Measurements from ENCODE around the gene ERICH3. TPM values are rescaled to one million over a fixed set of nuclear protein-coding genes. Genes with fewer than 3 reads are reported as not detected.
"Not testable (repeated sequence)": the region's sequence is repeated elsewhere in the genome, so short reads cannot be mapped to it uniquely, and the experiment has no call there.

Gene ERICH3
- total and polyA plus RNA-seq, 2 donors = 0.78 to 5.2 TPM

DNA sequence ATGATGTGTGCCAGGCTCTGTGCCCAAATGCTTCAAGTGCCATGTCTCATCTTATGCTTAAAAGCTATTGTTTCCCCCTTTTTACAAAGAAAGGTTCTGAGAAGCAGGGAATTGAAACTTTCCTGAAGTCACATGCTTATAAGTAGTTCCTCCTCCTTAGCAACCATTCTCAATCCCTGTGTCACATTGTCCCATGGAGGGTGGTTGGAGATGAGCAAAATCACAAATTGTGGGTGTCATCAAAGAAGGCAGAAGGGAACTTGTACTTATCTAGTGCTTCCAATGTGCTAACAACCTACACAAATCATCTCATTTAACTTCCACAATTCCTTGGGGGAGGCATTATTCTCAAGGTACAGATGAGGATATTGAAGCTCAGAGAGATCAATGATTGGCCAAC, 10.1 kb upstream of the ERICH3 start:
- Histone ChIP-seq H3K9me3 (ENCODE audit: control insufficient read depth in 2 of 2, insufficient read depth in 1 of 2, low read length in 1 of 2) (no peaks in the 10 kb centered on the region), H3K27me3 (ENCODE audit: control insufficient read depth in 2 of 2, insufficient read depth in 1 of 2, low read length in 1 of 2) (no peaks in the 10 kb centered on the region), H3K36me3 (ENCODE audit: control insufficient read depth in 2 of 2, insufficient read depth in 2 of 2, low read length in 1 of 2) (no peaks in the 10 kb centered on the region), H3K4me1 (ENCODE audit: control insufficient read depth in 2 of 2, insufficient read depth in 2 of 2, low read length in 2 of 2) (no peaks in the 10 kb centered on the region), H3K4me3 (ENCODE audit: low read length in 2 of 2) (no peak overlapping the region), H3K27ac (ENCODE audit: low read depth in 1 of 2, low read length in 1 of 2) (no peak overlapping the region)
- DNase-seq (ENCODE audit: low read depth in 6 of 9, low spot score in 9 of 9) = no peak

DNA sequence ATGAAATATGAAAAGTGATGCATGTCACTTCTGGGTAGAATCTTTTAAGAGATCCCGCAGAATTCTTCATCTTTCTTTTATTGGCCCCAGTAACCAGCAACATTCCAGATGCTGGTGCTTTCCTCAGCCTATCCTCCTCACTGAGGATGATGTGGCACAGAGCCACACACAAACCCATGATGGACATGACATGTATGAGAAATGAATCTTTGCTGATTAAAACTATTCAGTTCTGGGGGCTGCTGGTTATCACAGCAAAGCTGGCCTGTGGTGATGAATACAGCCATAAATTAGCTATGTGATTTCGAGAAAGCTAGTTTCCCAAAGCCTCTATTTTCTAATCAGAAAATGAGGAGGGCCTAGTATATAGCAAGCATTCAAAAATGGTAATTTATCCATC, 8.3 kb upstream of the ERICH3 start:
- no peaks in the 10 kb centered on the region for H3K4me1 ChIP-seq (ENCODE audit: control insufficient read depth in 2 of 2, insufficient read depth in 2 of 2, low read length in 2 of 2)
- DNase-seq (ENCODE audit: low read depth in 6 of 9, low spot score in 9 of 9) = no peak
- H3K4me3 ChIP-seq (ENCODE audit: low read length in 2 of 2) = no peak overlapping the region
- WGBS = 95% methylated on average over 2 of the region's 2 CpGs
- H3K9me3 ChIP-seq (ENCODE audit: control insufficient read depth in 2 of 2, insufficient read depth in 1 of 2, low read length in 1 of 2) = no peaks in the 10 kb centered on the region
- no peaks in the 10 kb centered on the region for H3K27me3 ChIP-seq (ENCODE audit: control insufficient read depth in 2 of 2, insufficient read depth in 1 of 2, low read length in 1 of 2)
- no peak overlapping the region for H3K27ac ChIP-seq (ENCODE audit: low read depth in 1 of 2, low read length in 1 of 2)
- no peaks in the 10 kb centered on the region for H3K36me3 ChIP-seq (ENCODE audit: control insufficient read depth in 2 of 2, insufficient read depth in 2 of 2, low read length in 1 of 2)

- Histone ChIP-seq H3K4me1 (ENCODE audit: control insufficient read depth in 2 of 2, insufficient read depth in 2 of 2, low read length in 2 of 2) (no peaks in the 10 kb centered on the region), H3K27me3 (ENCODE audit: control insufficient read depth in 2 of 2, insufficient read depth in 1 of 2, low read length in 1 of 2) (no peaks in the 10 kb centered on the region), H3K4me3 (ENCODE audit: low read length in 2 of 2) (no peak overlapping the region), H3K36me3 (ENCODE audit: control insufficient read depth in 2 of 2, insufficient read depth in 2 of 2, low read length in 1 of 2) (no peaks in the 10 kb centered on the region), H3K9me3 (ENCODE audit: control insufficient read depth in 2 of 2, insufficient read depth in 1 of 2, low read length in 1 of 2) (no peaks in the 10 kb centered on the region), H3K27ac (ENCODE audit: low read depth in 1 of 2, low read length in 1 of 2) (no peak overlapping the region)
- 92% methylated on average over 4 of the region's 4 CpGs for WGBS
- DNase-seq (ENCODE audit: low read depth in 6 of 9, low spot score in 9 of 9) = no peak
Observed at GRCh38 chr1:74681449-74681848, 7.9 kb upstream of the ERICH3 start.

DNA sequence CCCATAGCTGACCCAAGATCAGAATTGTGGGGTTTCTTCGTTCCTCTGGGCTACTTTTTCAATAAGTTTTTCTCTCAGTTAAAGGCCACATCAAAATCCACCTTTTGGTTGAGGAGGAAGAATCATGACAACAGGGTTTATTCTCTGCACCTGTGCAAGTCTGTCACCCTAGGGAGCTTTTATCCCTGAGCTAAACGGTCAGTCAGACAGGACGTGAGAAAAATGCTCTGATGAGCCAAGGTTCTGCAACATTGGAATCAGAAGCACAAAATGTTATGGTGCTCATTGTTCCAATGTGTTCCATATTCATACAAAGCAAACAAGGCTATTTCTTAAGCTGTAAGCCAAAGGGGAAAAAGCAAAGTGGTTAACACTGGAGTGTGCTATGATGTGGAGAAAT, 7.4 kb upstream of the ERICH3 start:
- WGBS = 80% methylated on average over 3 of the region's 3 CpGs
- Histone ChIP-seq H3K27ac (ENCODE audit: low read depth in 1 of 2, low read length in 1 of 2) (no peak overlapping the region), H3K27me3 (ENCODE audit: control insufficient read depth in 2 of 2, insufficient read depth in 1 of 2, low read length in 1 of 2) (no peaks in the 10 kb centered on the region), H3K36me3 (ENCODE audit: control insufficient read depth in 2 of 2, insufficient read depth in 2 of 2, low read length in 1 of 2) (no peaks in the 10 kb centered on the region), H3K4me3 (ENCODE audit: low read length in 2 of 2) (no peak overlapping the region), H3K4me1 (ENCODE audit: control insufficient read depth in 2 of 2, insufficient read depth in 2 of 2, low read length in 2 of 2) (no peaks in the 10 kb centered on the region), H3K9me3 (ENCODE audit: control insufficient read depth in 2 of 2, insufficient read depth in 1 of 2, low read length in 1 of 2) (no peaks in the 10 kb centered on the region)
- no peak for DNase-seq (ENCODE audit: low read depth in 6 of 9, low spot score in 9 of 9)

DNA sequence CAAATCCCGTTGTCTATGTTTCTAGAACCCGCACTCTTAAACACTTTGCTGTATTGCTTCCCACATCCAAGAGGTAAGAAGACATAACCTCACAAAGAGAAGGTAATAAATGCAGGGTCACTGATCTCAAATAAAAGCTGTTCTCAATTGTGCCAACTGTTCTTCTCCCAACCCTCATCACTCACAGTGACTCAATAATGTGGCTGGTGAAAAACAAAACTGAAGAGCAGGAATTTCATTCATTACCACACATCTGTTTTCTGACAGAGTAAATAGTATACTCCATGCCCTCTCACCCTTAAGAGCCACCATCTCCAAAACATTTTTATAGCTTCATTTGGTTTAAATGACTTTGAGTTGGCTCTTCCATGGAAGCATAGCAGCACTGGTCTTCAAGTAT, 6.2 kb upstream of the ERICH3 start:
- no peak for DNase-seq (ENCODE audit: low read depth in 6 of 9, low spot score in 9 of 9)
- Histone ChIP-seq H3K27me3 (ENCODE audit: control insufficient read depth in 2 of 2, insufficient read depth in 1 of 2, low read length in 1 of 2) (no peaks in the 10 kb centered on the region), H3K9me3 (ENCODE audit: control insufficient read depth in 2 of 2, insufficient read depth in 1 of 2, low read length in 1 of 2) (no peaks in the 10 kb centered on the region), H3K4me1 (ENCODE audit: control insufficient read depth in 2 of 2, insufficient read depth in 2 of 2, low read length in 2 of 2) (no peaks in the 10 kb centered on the region), H3K36me3 (ENCODE audit: control insufficient read depth in 2 of 2, insufficient read depth in 2 of 2, low read length in 1 of 2) (no peaks in the 10 kb centered on the region), H3K4me3 (ENCODE audit: low read length in 2 of 2) (no peak overlapping the region), H3K27ac (ENCODE audit: low read depth in 1 of 2, low read length in 1 of 2) (no peak overlapping the region)
- 94% methylated on average over 2 of the region's 2 CpGs for WGBS

- DNase-seq (ENCODE audit: low read depth in 6 of 9, low spot score in 9 of 9) = no peak
- Histone ChIP-seq H3K4me1 (ENCODE audit: control insufficient read depth in 2 of 2, insufficient read depth in 2 of 2, low read length in 2 of 2) (no peaks in the 10 kb centered on the region), H3K27me3 (ENCODE audit: control insufficient read depth in 2 of 2, insufficient read depth in 1 of 2, low read length in 1 of 2) (peaks cover 0 to 16% of the 10 kb centered on the region in 2 donors), H3K27ac (ENCODE audit: low read depth in 1 of 2, low read length in 1 of 2) (no peak overlapping the region), H3K4me3 (ENCODE audit: low read length in 2 of 2) (no peak overlapping the region), H3K9me3 (ENCODE audit: control insufficient read depth in 2 of 2, insufficient read depth in 1 of 2, low read length in 1 of 2) (no peaks in the 10 kb centered on the region), H3K36me3 (ENCODE audit: control insufficient read depth in 2 of 2, insufficient read depth in 2 of 2, low read length in 1 of 2) (no peaks in the 10 kb centered on the region)
Observed at GRCh38 chr1:74677926-74678325, 4.3 kb upstream of the ERICH3 start.

DNA sequence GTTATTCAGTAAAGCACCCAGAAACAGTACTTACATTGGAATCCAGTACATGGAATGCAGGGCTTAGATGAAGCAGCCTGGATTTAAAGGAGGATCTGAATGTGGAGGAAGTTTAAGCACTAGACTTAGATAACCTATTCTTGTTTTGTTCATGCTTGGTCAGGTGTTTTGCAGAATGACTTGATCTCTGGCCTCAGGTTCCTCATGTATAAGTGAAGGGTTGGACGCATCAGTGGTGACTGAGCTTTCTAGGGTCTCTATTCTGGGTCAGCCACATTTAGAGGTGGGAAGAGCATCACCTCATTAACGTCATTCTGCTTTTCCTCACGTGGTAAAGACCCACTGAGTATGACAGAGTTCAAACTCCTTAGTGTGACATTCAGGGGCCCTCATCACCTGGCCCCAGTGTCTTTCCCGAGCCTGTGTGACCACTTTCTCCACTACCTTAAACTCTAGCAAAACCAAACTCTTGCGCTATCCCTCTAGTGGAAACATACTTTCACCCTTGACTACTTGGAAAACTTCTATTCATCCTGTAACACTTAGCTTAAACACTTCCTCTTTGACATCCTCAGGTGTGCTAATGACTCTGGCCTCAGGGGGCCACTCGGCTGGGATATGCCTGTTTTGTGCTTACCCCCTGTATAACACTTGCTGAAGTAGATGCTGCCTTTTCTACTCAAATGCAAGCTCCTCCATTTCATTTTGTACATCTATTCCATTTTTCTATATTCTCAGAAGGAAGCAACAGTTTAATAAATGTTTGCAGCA, 871 bp upstream of the ERICH3 start:
- WGBS = 61% methylated on average over 6 of the region's 6 CpGs
- no peak overlapping the region for H3K4me3 ChIP-seq (ENCODE audit: low read length in 2 of 2)
- no peaks in the 10 kb centered on the region for H3K9me3 ChIP-seq (ENCODE audit: control insufficient read depth in 2 of 2, insufficient read depth in 1 of 2, low read length in 1 of 2)
- no peaks in the 10 kb centered on the region for H3K36me3 ChIP-seq (ENCODE audit: control insufficient read depth in 2 of 2, insufficient read depth in 2 of 2, low read length in 1 of 2)
- H3K27ac ChIP-seq (ENCODE audit: low read depth in 1 of 2, low read length in 1 of 2) = peak overlapping the region in 1 of 2 donors; percentile 23
- peaks cover 0 to 17% of the 10 kb centered on the region in 2 donors for H3K27me3 ChIP-seq (ENCODE audit: control insufficient read depth in 2 of 2, insufficient read depth in 1 of 2, low read length in 1 of 2)
- H3K4me1 ChIP-seq (ENCODE audit: control insufficient read depth in 2 of 2, insufficient read depth in 2 of 2, low read length in 2 of 2) = no peaks in the 10 kb centered on the region
- DNase-seq (ENCODE audit: low read depth in 6 of 9, low spot score in 9 of 9) = no peak

- H3K9me3 ChIP-seq (ENCODE audit: control insufficient read depth in 2 of 2, insufficient read depth in 1 of 2, low read length in 1 of 2); H3K27ac ChIP-seq (ENCODE audit: low read depth in 1 of 2, low read length in 1 of 2); H3K4me1 ChIP-seq (ENCODE audit: control insufficient read depth in 2 of 2, insufficient read depth in 2 of 2, low read length in 2 of 2); DNase-seq (ENCODE audit: low read depth in 6 of 9, low spot score in 9 of 9); H3K4me3 ChIP-seq (ENCODE audit: low read length in 2 of 2); H3K36me3 ChIP-seq (ENCODE audit: control insufficient read depth in 2 of 2, insufficient read depth in 2 of 2, low read length in 1 of 2): not testable (repeated sequence)
- H3K27me3 ChIP-seq (ENCODE audit: control insufficient read depth in 2 of 2, insufficient read depth in 1 of 2, low read length in 1 of 2) = peaks cover 0 to 17% of the 10 kb centered on the region in 2 donors
- 95% methylated on average over 3 of the region's 3 CpGs for WGBS
Observed at GRCh38 chr1:74670866-74671265, 2.7 kb downstream of the ERICH3 start.

GRCh38 chr1:74654708-74655107, 18.9 kb downstream of the ERICH3 start:
- no peak overlapping the region for H3K4me3 ChIP-seq (ENCODE audit: low read length in 2 of 2)
- no peak overlapping the region for H3K27ac ChIP-seq (ENCODE audit: low read depth in 1 of 2, low read length in 1 of 2)
- 83% methylated on average over 1 of the region's 1 CpG for WGBS
- H3K27me3 ChIP-seq (ENCODE audit: control insufficient read depth in 2 of 2, insufficient read depth in 1 of 2, low read length in 1 of 2) = no peaks in the 10 kb centered on the region
- no peaks in the 10 kb centered on the region for H3K36me3 ChIP-seq (ENCODE audit: control insufficient read depth in 2 of 2, insufficient read depth in 2 of 2, low read length in 1 of 2)
- H3K4me1 ChIP-seq (ENCODE audit: control insufficient read depth in 2 of 2, insufficient read depth in 2 of 2, low read length in 2 of 2) = no peaks in the 10 kb centered on the region
- H3K9me3 ChIP-seq (ENCODE audit: control insufficient read depth in 2 of 2, insufficient read depth in 1 of 2, low read length in 1 of 2) = no peaks in the 10 kb centered on the region
- DNase-seq (ENCODE audit: low read depth in 6 of 9, low spot score in 9 of 9) = no peak

Data from thymus (tissue), 11 donors.